ENCODE results near the gene DYNC2LI1.

DNA sequence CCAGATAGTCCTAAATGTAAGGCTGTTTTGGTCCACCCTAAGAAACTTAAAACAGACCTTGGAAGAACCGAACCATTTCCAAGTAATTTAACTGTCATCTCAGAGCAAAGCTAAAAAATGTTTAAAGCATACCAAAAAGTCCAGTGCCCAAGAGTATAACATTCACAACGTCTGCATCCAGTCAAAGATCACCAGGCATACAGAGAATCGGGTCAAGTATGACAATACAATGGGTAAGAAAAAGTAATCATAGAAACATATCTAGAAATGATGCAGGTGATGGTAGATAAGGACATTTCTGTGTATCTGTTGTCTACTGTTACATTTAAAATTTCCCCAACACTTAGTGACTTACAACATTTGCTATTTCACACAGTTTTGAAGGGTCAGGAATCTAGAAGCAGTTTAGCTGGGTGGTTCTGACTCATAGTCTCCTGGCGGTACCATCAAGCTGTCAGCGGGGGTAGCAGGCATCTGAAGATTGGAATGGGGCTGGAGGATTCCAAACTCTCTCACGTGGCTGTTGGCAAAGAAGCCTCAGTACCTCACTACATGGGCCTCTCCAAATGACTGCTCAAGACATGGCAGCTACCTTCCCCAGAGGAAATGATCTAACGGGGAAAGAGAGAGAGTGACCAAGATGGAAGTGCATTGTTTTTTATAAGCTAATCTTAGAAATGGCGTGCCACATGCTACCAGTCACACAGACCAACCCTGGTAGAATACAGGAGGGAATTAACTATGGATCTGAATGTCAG lies 36.6 kb upstream of the DYNC2LI1 start:
- TF ChIP-seq EZH2 (IDR thresholded peaks at IDR 0.05; ENCODE audit: low read length, missing control alignments): no peak
- TF ChIP-seq, protein P1, sequence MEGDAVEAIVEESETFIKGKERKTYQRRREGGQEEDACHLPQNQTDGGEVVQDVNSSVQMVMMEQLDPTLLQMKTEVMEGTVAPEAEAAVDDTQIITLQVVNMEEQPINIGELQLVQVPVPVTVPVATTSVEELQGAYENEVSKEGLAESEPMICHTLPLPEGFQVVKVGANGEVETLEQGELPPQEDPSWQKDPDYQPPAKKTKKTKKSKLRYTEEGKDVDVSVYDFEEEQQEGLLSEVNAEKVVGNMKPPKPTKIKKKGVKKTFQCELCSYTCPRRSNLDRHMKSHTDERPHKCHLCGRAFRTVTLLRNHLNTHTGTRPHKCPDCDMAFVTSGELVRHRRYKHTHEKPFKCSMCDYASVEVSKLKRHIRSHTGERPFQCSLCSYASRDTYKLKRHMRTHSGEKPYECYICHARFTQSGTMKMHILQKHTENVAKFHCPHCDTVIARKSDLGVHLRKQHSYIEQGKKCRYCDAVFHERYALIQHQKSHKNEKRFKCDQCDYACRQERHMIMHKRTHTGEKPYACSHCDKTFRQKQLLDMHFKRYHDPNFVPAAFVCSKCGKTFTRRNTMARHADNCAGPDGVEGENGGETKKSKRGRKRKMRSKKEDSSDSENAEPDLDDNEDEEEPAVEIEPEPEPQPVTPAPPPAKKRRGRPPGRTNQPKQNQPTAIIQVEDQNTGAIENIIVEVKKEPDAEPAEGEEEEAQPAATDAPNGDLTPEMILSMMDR (conservative IDR thresholded peaks at IDR 0.05 in 1 of 2, IDR thresholded peaks at IDR 0.05 in 1 of 2; ENCODE audit: low read depth in 1 of 2, low read length in 2 of 2): no peak
